ENCODE data around the gene SENP8.

Gene SENP8

DNA sequence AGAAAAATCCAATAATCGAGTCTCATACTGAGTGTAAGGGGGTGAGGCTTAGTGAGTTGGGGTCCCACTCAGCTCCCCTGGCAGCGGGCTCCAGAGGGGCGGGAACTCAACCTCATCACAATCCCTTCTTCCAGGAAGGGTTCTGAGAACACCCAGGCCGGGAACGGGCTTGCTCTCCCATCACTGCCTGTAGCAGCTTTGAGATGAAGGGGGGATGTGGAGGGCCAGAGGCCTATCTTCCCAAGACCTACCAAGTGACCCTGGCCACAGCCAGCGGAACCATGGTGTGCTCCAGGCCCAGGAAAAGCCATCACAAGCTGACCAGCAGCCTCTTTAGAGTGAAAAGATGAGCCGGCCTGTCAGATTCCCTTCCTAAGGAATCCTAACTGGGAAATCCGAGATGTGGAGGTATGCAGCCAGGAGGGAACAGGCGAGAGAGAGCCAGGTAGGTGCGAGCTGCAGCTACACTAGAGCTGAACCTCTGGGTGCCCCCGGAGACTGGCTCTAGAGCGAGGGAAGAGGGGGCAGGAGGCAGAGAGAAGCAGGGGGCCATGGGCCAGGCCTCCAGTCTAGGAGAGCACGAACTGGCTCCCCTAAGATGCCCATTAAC is 60.9 kb downstream of the SENP8 start:
- DNase-seq: no peak
- H3K4me1 Mint-ChIP-seq (ENCODE audit: low read depth in 2 of 2): no peaks in the 10 kb centered on the region
- no peak overlapping the region for H3K27ac Mint-ChIP-seq
- no peak for ATAC-seq (replicated peaks)
- H3K36me3 Mint-ChIP-seq (ENCODE audit: insufficient read depth): no peaks in the 10 kb centered on the region
- peaks cover 36 to 65% of the 10 kb centered on the region in 2 donors for H3K27me3 Mint-ChIP-seq
- H3K4me3 Mint-ChIP-seq: no peak overlapping the region
- H3K9me3 Mint-ChIP-seq: no peaks in the 10 kb centered on the region

DNA sequence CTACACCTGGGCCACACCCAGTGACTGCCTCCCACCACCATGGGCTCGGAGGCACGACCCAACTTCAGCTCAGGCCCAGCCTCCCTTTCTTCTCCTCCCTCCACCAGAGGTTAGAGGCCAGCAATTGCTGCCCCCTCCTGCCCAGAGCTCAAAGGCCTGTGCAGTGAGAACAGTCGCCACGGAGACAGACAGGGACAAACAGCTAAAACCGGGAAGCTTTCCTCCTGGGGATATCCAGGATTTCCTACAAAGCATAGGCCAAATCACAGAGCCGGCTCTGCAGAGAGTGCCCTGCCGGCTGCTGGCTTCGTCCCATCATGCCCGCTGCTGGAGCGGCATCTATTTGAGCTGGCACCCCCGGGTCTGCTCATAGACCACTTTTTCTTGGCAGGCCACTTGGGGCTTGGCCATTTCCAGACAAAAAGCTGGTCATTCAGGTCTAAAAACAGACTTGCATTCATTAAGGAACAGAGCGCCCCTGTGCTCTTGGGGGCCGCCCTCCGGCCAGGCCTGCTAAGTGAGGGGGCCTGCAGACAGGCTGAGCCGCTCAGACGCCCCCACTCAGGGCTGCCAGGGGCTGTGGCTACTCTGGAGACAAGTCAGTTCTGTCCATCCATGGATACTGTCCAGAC is 61.9 kb downstream of the SENP8 start:
- ATAC-seq (replicated peaks) (no peak), DNase-seq (no peak)
- H3K27ac Mint-ChIP-seq: no peak overlapping the region
- no peak overlapping the region for H3K4me3 Mint-ChIP-seq
- H3K4me1 Mint-ChIP-seq (ENCODE audit: low read depth in 2 of 2): no peaks in the 10 kb centered on the region
- no peaks in the 10 kb centered on the region for H3K9me3 Mint-ChIP-seq
- no peaks in the 10 kb centered on the region for H3K36me3 Mint-ChIP-seq (ENCODE audit: insufficient read depth)
- peaks cover 27 to 65% of the 10 kb centered on the region in 2 donors for H3K27me3 Mint-ChIP-seq

DNA sequence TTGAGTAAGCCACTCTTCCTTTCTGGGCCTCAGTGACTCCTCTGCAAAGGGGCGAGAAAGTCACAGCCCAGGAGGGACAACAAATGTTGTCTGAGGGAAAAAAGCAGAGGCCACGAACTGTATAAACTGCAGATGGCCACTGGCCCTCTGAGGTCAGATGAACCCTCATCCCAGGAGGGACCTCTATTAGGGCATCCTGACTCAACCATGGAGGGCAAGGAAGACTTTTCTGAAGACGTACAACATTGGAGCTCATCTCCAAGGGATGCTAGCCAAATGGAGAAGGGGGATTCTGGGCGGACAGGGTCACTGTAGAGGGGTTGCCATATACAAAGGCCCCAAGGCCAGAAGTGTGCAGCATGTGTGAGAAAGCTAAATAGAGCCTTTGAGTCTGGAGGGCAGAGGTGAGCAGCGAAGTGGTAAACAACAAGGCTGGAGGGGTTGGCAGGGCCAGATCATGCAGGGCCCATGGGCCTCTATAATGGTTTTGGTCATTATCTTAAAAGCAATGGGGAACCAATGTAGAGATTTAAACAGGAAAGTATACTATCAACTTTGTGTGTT is 62.6 kb downstream of the SENP8 start:
- no peak for ATAC-seq (replicated peaks)
- Mint-ChIP-seq H3K4me3 (no peak overlapping the region), H3K9me3 (no peaks in the 10 kb centered on the region), H3K36me3 (ENCODE audit: insufficient read depth) (no peaks in the 10 kb centered on the region), H3K27ac (no peak overlapping the region), H3K4me1 (ENCODE audit: low read depth in 2 of 2) (no peaks in the 10 kb centered on the region), H3K27me3 (peaks cover 26 to 65% of the 10 kb centered on the region in 2 donors)
- DNase-seq: no peak

DNA sequence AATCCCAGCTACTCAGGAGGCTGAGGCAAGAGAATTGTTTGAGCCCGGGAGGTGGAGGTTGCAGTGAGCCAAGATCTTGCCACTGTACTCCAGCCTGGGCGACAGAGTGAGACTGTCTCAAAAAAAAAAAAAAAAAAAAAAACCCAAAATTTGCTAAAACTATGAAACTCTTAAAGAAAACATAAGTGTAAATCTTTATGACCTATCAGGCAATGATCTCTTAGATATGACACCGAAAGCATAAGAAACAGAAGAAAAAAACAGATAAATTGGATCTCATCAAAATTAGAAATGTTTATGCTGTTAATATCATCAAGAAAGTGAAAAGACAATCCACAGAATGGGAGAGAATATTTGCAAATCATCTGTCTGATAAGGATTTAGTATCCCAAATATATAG is 64.0 kb downstream of the SENP8 start:
- Mint-ChIP-seq H3K27me3 (peaks cover 25 to 56% of the 10 kb centered on the region in 2 donors), H3K27ac (no peak overlapping the region), H3K9me3 (no peaks in the 10 kb centered on the region), H3K36me3 (ENCODE audit: insufficient read depth) (no peaks in the 10 kb centered on the region), H3K4me3 (no peak overlapping the region), H3K4me1 (ENCODE audit: low read depth in 2 of 2) (no peaks in the 10 kb centered on the region)
- DNase-seq (no peak), ATAC-seq (replicated peaks) (no peak)

DNA sequence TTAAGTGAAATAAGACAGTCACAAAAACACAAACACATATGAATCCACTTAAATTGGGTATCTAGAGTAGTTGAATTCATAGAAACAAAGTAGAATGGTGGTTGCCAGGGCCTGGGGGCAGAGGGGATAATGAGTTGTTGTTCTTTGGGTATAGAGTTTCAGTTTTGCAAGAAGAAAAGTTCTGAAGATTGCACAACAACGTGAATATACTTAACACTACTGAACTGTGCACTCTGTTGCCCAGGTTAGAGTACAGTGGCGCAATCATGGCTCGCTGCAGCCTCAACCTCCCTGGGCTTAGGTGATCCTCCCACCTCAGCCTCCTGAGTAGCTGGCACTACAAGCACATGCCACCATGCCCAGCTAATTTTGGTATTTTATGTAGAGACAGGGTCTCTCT is 64.5 kb downstream of the SENP8 start:
- H3K27ac Mint-ChIP-seq: no peak overlapping the region
- no peak for ATAC-seq (replicated peaks)
- no peak for DNase-seq
- H3K4me1 Mint-ChIP-seq (ENCODE audit: low read depth in 2 of 2): no peaks in the 10 kb centered on the region
- H3K9me3 Mint-ChIP-seq: no peaks in the 10 kb centered on the region
- H3K4me3 Mint-ChIP-seq: no peak overlapping the region
- H3K36me3 Mint-ChIP-seq (ENCODE audit: insufficient read depth): no peaks in the 10 kb centered on the region
- H3K27me3 Mint-ChIP-seq: peaks cover 25 to 56% of the 10 kb centered on the region in 2 donors

DNA sequence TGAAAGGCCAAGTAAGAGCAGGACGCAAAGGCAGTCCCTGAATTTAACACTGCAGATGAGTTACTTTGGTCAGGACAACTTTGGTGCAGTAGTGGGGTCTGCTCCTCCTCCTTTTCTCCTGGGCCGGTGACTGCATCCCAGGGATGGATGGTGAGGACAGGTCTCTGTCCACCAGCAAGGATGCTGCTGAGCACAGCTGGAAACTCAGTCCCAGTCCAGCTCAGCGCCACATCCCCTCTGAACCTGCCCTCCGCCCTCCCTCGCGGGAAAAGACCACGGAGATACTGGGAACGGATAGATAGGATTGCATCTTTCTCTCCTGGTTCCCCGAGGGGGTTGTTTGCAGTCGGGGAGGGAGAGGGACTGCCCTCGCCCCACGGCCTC is 65.6 kb downstream of the SENP8 start:
- H3K9me3 Mint-ChIP-seq: no peaks in the 10 kb centered on the region
- no peak for DNase-seq
- no peaks in the 10 kb centered on the region for H3K36me3 Mint-ChIP-seq (ENCODE audit: insufficient read depth)
- no peak overlapping the region for H3K4me3 Mint-ChIP-seq
- H3K27ac Mint-ChIP-seq: no peak overlapping the region
- ATAC-seq (replicated peaks): no peak
- peaks cover 25 to 56% of the 10 kb centered on the region in 2 donors for H3K27me3 Mint-ChIP-seq
- no peaks in the 10 kb centered on the region for H3K4me1 Mint-ChIP-seq (ENCODE audit: low read depth in 2 of 2)

DNA sequence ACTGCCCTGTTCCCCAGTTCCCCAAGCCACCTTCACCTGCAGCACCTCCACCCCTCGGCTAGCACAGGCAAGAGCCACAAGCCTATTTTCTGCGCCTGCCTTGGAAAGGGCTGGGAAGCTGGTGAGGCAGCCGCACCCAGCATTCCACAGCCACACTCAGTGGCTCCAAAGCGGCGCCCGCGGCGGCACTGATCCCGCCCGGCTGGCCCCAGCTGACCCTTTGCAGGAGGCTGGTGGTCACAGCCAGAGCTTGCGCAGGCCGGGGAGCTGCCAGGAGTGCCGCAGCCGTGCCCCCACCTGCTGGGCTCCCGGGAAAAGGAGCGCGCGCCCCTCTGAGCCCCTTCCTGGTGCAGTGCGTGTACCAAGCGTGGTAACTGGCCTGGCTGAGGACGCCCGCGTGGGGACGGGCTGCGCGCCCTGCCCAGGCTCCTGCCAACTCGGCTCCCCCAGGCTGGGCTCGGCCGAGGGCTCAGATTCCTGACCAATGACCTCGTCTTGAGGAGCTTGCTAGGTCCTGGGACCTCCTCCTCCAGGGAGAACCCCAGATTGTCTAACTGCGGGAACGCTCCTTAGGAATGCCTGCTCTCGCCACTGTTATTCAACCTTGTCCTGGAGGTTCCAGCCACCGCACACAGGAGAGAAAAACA is 66.1 kb downstream of the SENP8 start:
- ATAC-seq (replicated peaks): no peak
- no peak for DNase-seq
- no peaks in the 10 kb centered on the region for H3K36me3 Mint-ChIP-seq (ENCODE audit: insufficient read depth)
- no peaks in the 10 kb centered on the region for H3K9me3 Mint-ChIP-seq
- no peak overlapping the region for H3K27ac Mint-ChIP-seq
- peaks cover 25 to 56% of the 10 kb centered on the region in 2 donors for H3K27me3 Mint-ChIP-seq
- no peaks in the 10 kb centered on the region for H3K4me1 Mint-ChIP-seq (ENCODE audit: low read depth in 2 of 2)
- H3K4me3 Mint-ChIP-seq: no peak overlapping the region

DNA sequence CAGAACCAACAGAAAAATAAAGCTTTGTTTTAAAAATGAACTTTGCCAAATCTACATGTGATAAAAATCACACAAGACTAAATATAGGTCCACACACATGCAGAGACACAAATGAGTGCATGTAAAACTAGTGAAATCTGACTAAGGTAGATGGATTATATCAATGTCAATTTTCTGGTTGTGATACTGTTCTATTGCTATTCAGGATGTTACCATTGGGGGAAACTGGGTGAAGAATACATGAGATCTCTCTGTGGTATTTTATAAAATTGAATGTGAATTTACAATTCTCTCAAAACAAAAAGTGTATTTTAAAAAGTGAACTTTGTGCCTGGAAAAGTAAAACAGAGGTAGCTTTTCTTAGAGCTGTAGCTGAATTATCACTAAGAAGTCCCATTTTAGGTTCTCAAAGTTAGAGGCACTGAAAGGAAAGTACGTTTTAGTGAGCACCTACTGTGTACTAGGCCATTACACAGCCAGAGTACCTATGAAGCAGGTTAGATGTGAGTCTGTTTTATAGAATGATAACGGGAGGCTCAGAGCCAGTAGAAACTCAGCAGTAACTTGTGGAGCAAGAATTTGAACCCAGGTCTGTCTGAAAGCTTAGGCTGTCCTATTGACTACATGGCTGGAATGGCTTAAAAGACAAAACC is 71.2 kb downstream of the SENP8 start:
- no peak overlapping the region for H3K27ac Mint-ChIP-seq
- H3K36me3 Mint-ChIP-seq (ENCODE audit: insufficient read depth): no peaks in the 10 kb centered on the region
- H3K27me3 Mint-ChIP-seq: peaks cover 18 to 25% of the 10 kb centered on the region in 2 donors
- ATAC-seq (replicated peaks): no peak
- DNase-seq: no peak
- H3K4me3 Mint-ChIP-seq: no peak overlapping the region
- H3K4me1 Mint-ChIP-seq (ENCODE audit: low read depth in 2 of 2): no peaks in the 10 kb centered on the region
- H3K9me3 Mint-ChIP-seq: no peaks in the 10 kb centered on the region

DNA sequence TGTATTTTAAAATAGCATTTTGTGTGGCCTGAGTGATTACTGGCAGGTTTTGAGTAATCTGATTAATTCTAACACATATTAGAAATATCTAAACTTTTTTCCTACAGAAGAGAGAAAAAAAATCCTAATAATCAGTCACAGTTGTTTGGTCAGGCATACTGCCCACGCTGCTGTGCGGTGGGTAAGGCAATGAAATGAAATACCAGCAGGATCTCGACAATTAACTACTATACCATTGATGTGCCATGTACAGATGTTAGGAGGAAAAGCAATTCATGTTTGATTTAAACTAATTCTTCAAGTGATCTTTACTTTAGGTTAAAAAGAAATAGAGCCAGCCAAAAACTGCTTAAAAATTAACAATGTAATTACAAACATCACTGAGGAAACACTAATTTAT is 74.2 kb downstream of the SENP8 start:
- ATAC-seq (replicated peaks): no peak
- peaks cover 16 to 21% of the 10 kb centered on the region in 2 donors for H3K27me3 Mint-ChIP-seq
- H3K4me1 Mint-ChIP-seq (ENCODE audit: low read depth in 2 of 2): no peaks in the 10 kb centered on the region
- no peak for DNase-seq
- H3K4me3 Mint-ChIP-seq: no peak overlapping the region
- peaks cover 3% of the 10 kb centered on the region for H3K36me3 Mint-ChIP-seq (ENCODE audit: insufficient read depth)
- H3K9me3 Mint-ChIP-seq: no peaks in the 10 kb centered on the region
- H3K27ac Mint-ChIP-seq: no peak overlapping the region
